Activated CD8-positive, alpha-beta memory T cell treated with anti-CD3 and anti-CD28 coated beads, Interleukin-2, amount 10 ng/mL, durations not matched to agents 7 days and 5 days (primary cell): ENCODE results near the gene DLD. TPM values are rescaled to one million over a fixed set of nuclear protein-coding genes. Genes with fewer than 3 reads are reported as not detected.
"Not testable (repeated sequence)": the region's sequence is repeated elsewhere in the genome, so short reads cannot be mapped to it uniquely, and the experiment has no call there.

Experiments
- ATAC-seq: fragments of 150-1000 bp; cut with Tn5 transposase; one replicate; pipeline ENCODE4 v1.10.0; 2021; ENCODE audit warnings: moderate library complexity
- CTCF ChIA-PET: fragments of 350-600 bp; sonication (Branson Sonifier 250); formaldehyde crosslinking; loops from one replicate; lab custom pipeline; 2021; ENCODE audit warnings: antibody characterized with exemption; lab: Charles Lee
- DNase-seq: peaks from one replicate; pipeline ENCODE4 v3.0.0-alpha.2; 2020
- H3K27ac Mint-ChIP-seq: one replicate; pipeline ENCODE4 v1.8.0; 2021; ENCODE audit warnings: mild to moderate bottlenecking, mixed read lengths
- H3K27me3 Mint-ChIP-seq: one replicate; pipeline ENCODE4 v1.8.0; 2021; ENCODE audit warnings: mixed read lengths
- H3K36me3 Mint-ChIP-seq: one replicate; pipeline ENCODE4 v1.8.0; 2021; ENCODE audit warnings: mild to moderate bottlenecking, mixed read lengths
- H3K4me1 Mint-ChIP-seq: one replicate; pipeline ENCODE4 v1.8.0; 2021; ENCODE audit warnings: mixed read lengths
- H3K4me3 Mint-ChIP-seq: one replicate; pipeline ENCODE4 v1.8.0; 2021; ENCODE audit warnings: mild to moderate bottlenecking, moderate library complexity, mixed read lengths
- H3K9me3 Mint-ChIP-seq: one replicate; pipeline ENCODE4 v1.8.0; 2022; ENCODE audit warnings: low read depth, mixed read lengths
- total RNA-seq, 2 experiments: library from RNA; stranded (reverse); gene quantifications; one replicate each; pipeline ENCODE4 v1.2.3, GENCODE V29; 2021

The DLD gene
- 10 to 100 TPM; 64.1 to 78.2 TPM for total RNA-seq

- peak within 1 kb of the TSS; percentile 95 for H3K4me3 Mint-ChIP-seq
- no peaks in the 10 kb centered on the region for H3K9me3 Mint-ChIP-seq
- CTCF ChIA-PET, result interaction anchor here (1.1 to 4.3 kb wide), 5 partner anchors 10 to 230 kb away, joined by 3 to 30 read pairs (median 14); partner anchors contain the start of genes CBLL1 and SLC26A4
- peak; percentile 98 for ATAC-seq
- H3K27ac Mint-ChIP-seq, result peak within 1 kb of the TSS; percentile 97
- H3K4me1 Mint-ChIP-seq, result peaks cover 41% of the 10 kb centered on the region
- peaks cover 4% of the 10 kb centered on the region for H3K27me3 Mint-ChIP-seq
- H3K36me3 Mint-ChIP-seq, result peaks cover 24% of the 10 kb centered on the region
- peak; percentile 97 for DNase-seq
These were observed at the start of gene DLD for GRCh38 chr7:107890962-107891635. Gene DLD (plus strand): TSS chr7:107891183. CDS start chr7:107891251, 68 bp downstream.

GRCh38 chr7:107842213-107842612, 48.8 kb upstream of the DLD start:
- no peak for ATAC-seq
- no peak overlapping the region for H3K27ac Mint-ChIP-seq
- H3K4me3 Mint-ChIP-seq, result no peak overlapping the region
- CTCF ChIA-PET, result no interaction called here
- no peak for DNase-seq
- H3K27me3 Mint-ChIP-seq, result no peaks in the 10 kb centered on the region
- peaks cover 3% of the 10 kb centered on the region for H3K9me3 Mint-ChIP-seq
- H3K4me1 Mint-ChIP-seq, result no peaks in the 10 kb centered on the region
- H3K36me3 Mint-ChIP-seq, result peaks cover 2% of the 10 kb centered on the region

- ATAC-seq (no peak), DNase-seq (no peak)
- CTCF ChIA-PET, result no interaction called here
- Mint-ChIP-seq H3K9me3 (peaks cover 3% of the 10 kb centered on the region), H3K36me3 (peaks cover 2% of the 10 kb centered on the region), H3K4me1 (no peaks in the 10 kb centered on the region), H3K27ac (no peak overlapping the region), H3K4me3 (no peak overlapping the region), H3K27me3 (no peaks in the 10 kb centered on the region)
These were observed 47.8 kb upstream of the DLD start for GRCh38 chr7:107843184-107843583.

GRCh38 chr7:107846324-107846723, 44.7 kb upstream of the DLD start:
- H3K36me3 Mint-ChIP-seq, result peaks cover 1% of the 10 kb centered on the region
- CTCF ChIA-PET, result no interaction called here
- no peaks in the 10 kb centered on the region for H3K27me3 Mint-ChIP-seq
- no peak overlapping the region for H3K4me3 Mint-ChIP-seq
- no peaks in the 10 kb centered on the region for H3K4me1 Mint-ChIP-seq
- ATAC-seq (no peak), DNase-seq (no peak)
- H3K9me3 Mint-ChIP-seq, result no peaks in the 10 kb centered on the region
- H3K27ac Mint-ChIP-seq, result no peak overlapping the region

GRCh38 chr7:107847168-107847835, 43.7 kb upstream of the DLD start:
- no peak for ATAC-seq
- CTCF ChIA-PET, result no interaction called here
- Mint-ChIP-seq H3K9me3 (no peaks in the 10 kb centered on the region), H3K4me1 (no peaks in the 10 kb centered on the region), H3K36me3 (peaks cover 1% of the 10 kb centered on the region), H3K27me3 (no peaks in the 10 kb centered on the region), H3K4me3 (no peak overlapping the region), H3K27ac (no peak overlapping the region)
- no peak for DNase-seq

GRCh38 chr7:107847836-107848175, 43.2 kb upstream of the DLD start:
- ATAC-seq, H3K27ac Mint-ChIP-seq, H3K27me3 Mint-ChIP-seq, CTCF ChIA-PET, H3K4me3 Mint-ChIP-seq, DNase-seq, H3K36me3 Mint-ChIP-seq, H3K4me1 Mint-ChIP-seq, H3K9me3 Mint-ChIP-seq: not testable (repeated sequence)

GRCh38 chr7:107848211-107848610, 42.8 kb upstream of the DLD start:
- H3K36me3 Mint-ChIP-seq, CTCF ChIA-PET, H3K27ac Mint-ChIP-seq, ATAC-seq, H3K27me3 Mint-ChIP-seq, H3K4me1 Mint-ChIP-seq, H3K9me3 Mint-ChIP-seq, DNase-seq, H3K4me3 Mint-ChIP-seq: not testable (repeated sequence)

- Mint-ChIP-seq H3K27me3 (no peaks in the 10 kb centered on the region), H3K36me3 (peaks cover 1% of the 10 kb centered on the region), H3K9me3 (no peaks in the 10 kb centered on the region), H3K4me3 (no peak overlapping the region), H3K27ac (no peak overlapping the region), H3K4me1 (no peaks in the 10 kb centered on the region)
- ATAC-seq (no peak), DNase-seq (no peak)
- CTCF ChIA-PET, result no interaction called here
These were observed 40.8 kb upstream of the DLD start for GRCh38 chr7:107850216-107850615.

- no peak for DNase-seq
- Mint-ChIP-seq H3K4me1 (no peaks in the 10 kb centered on the region), H3K27ac (no peak overlapping the region), H3K36me3 (peaks cover 1% of the 10 kb centered on the region), H3K9me3 (no peaks in the 10 kb centered on the region), H3K27me3 (no peaks in the 10 kb centered on the region), H3K4me3 (no peak overlapping the region)
- CTCF ChIA-PET, result no interaction called here
- no peak for ATAC-seq
These were observed 40.3 kb upstream of the DLD start for GRCh38 chr7:107850643-107851042.

GRCh38 chr7:107854454-107854853, 36.5 kb upstream of the DLD start:
- H3K36me3 Mint-ChIP-seq, result peaks cover 1% of the 10 kb centered on the region
- H3K27ac Mint-ChIP-seq, result no peak overlapping the region
- H3K4me3 Mint-ChIP-seq, result no peak overlapping the region
- H3K4me1 Mint-ChIP-seq, result peaks cover 21% of the 10 kb centered on the region
- ATAC-seq (no peak), DNase-seq (no peak)
- CTCF ChIA-PET, result interaction anchor here (1.2 to 1.4 kb wide), 2 partner anchors 12 to 20 kb away, joined by 3 to 6 read pairs; no protein-coding TSS in a partner anchor
- no peaks in the 10 kb centered on the region for H3K9me3 Mint-ChIP-seq
- H3K27me3 Mint-ChIP-seq, result no peaks in the 10 kb centered on the region

- Mint-ChIP-seq H3K9me3 (no peaks in the 10 kb centered on the region), H3K27me3 (no peaks in the 10 kb centered on the region), H3K4me3 (no peak overlapping the region), H3K36me3 (peaks cover 1% of the 10 kb centered on the region), H3K27ac (no peak overlapping the region), H3K4me1 (peaks cover 21% of the 10 kb centered on the region)
- DNase-seq, result no peak
- no peak for ATAC-seq
- CTCF ChIA-PET, result interaction anchor here (1.2 to 1.4 kb wide), 2 partner anchors 11 to 20 kb away, joined by 3 to 6 read pairs; no protein-coding TSS in a partner anchor
These were observed 36.0 kb upstream of the DLD start for GRCh38 chr7:107854989-107855388.

- Mint-ChIP-seq H3K9me3 (no peaks in the 10 kb centered on the region), H3K4me3 (peak overlapping the region; percentile 13), H3K4me1 (peaks cover 21% of the 10 kb centered on the region), H3K36me3 (no peaks in the 10 kb centered on the region), H3K27me3 (no peaks in the 10 kb centered on the region), H3K27ac (peak overlapping the region; percentile 78)
- peak; percentile 92 for ATAC-seq
- CTCF ChIA-PET, result interaction anchor here (0.8 to 4.1 kb wide), 4 partner anchors 18 to 710 kb away, joined by 3 to 18 read pairs (median 5); no protein-coding TSS in a partner anchor
- DNase-seq, result peak; percentile 76
These were observed 34.0 kb upstream of the DLD start for GRCh38 chr7:107856806-107857540.

- peaks cover 21% of the 10 kb centered on the region for H3K4me1 Mint-ChIP-seq
- H3K9me3 Mint-ChIP-seq, result no peaks in the 10 kb centered on the region
- CTCF ChIA-PET, result interaction anchor here (0.9 to 4.1 kb wide), 4 partner anchors 18 to 710 kb away, joined by 3 to 18 read pairs (median 6); no protein-coding TSS in a partner anchor
These were observed 33.5 kb upstream of the DLD start for GRCh38 chr7:107857541-107857912.

More at GRCh38 chr7:107857541-107857912, 33.5 kb upstream of the DLD start:
- ATAC-seq, result peak; percentile 13
- Mint-ChIP-seq H3K4me3 (no peak overlapping the region), H3K27ac (peak overlapping the region; percentile 78), H3K27me3 (no peaks in the 10 kb centered on the region), H3K36me3 (no peaks in the 10 kb centered on the region)
- no peak for DNase-seq
